T-cell (primary cell): Measurements from ENCODE around the gene EXOSC9. TPM values are rescaled to one million over a fixed set of nuclear protein-coding genes. Genes with fewer than 3 reads are reported as not detected.

Experiments used
- ATAC-seq, 4 experiments: fragments of 200-7000 bp in 3 of 4; fragments of 150-1000 bp in 1 of 4; cut with Tn5 transposase; replicated peaks in 1 of 4; 1 replicate in 3 of 4; 2 replicates in 1 of 4; pipeline ENCODE4 v1.10.0; 2021; ENCODE audit warnings: moderate library complexity in 3 of 4, mild to moderate bottlenecking in 2 of 4, moderate number of reproducible peaks in 1 of 4
- CTCF ChIA-PET, 2 donors: fragments of 300-600 bp; sonication (Branson Sonifier 250); formaldehyde crosslinking; loops; one replicate each; lab custom pipeline; 2022; ENCODE audit warnings: antibody characterized with exemption in 2 of 2; lab: Charles Lee
- POLR2A ChIA-PET, 2 donors: fragments of 300-600 bp; sonication (Branson Sonifier 250); formaldehyde crosslinking; loops; one replicate each; lab custom pipeline; 2022; ENCODE audit warnings: antibody characterized with exemption in 2 of 2; lab: Charles Lee
- DNase-seq, 35 experiments: peaks; one replicate each; pipeline versions ENCODE4 v3.0.0 to v3.0.0-alpha.2; 2013 to 2023
- H3K27ac ChIP-seq: one replicate; pipeline ENCODE4 v1.5.1; 2013; ENCODE audit warnings: low read length
- H3K27me3 ChIP-seq, 2 experiments: replicated peaks in 1 of 2; 1 replicate in 1 of 2; 2 replicates in 1 of 2; pipeline versions ENCODE4 v1.6.1 to v1.7.0; 2013; ENCODE audit warnings: low read length in 1 of 2, mixed read lengths in 1 of 2; ENCODE audit not compliant: control insufficient read depth in 2 of 2, insufficient read depth in 2 of 2; ENCODE audit errors: extremely low read depth in 1 of 2
- H3K36me3 ChIP-seq, 2 donors: 1 replicate in 1 of 2; 2 replicates in 1 of 2; pipeline versions ENCODE4 v1.6.1 to v1.7.0; 2013; ENCODE audit warnings: low read length in 1 of 2; ENCODE audit not compliant: control insufficient read depth in 2 of 2, insufficient read depth in 1 of 2; ENCODE audit errors: extremely low read depth in 1 of 2
- H3K4me1 ChIP-seq, 2 experiments: 1 replicate in 1 of 2; 2 replicates in 1 of 2; pipeline versions ENCODE4 v1.6.1 to v1.7.0; 2013; ENCODE audit warnings: low read length in 2 of 2, mixed read lengths in 1 of 2; ENCODE audit not compliant: insufficient read depth in 2 of 2, control insufficient read depth in 1 of 2; ENCODE audit errors: extremely low read depth in 1 of 2
- H3K4me3 ChIP-seq, 2 donors: 1 replicate in 1 of 2; 2 replicates in 1 of 2; pipeline versions ENCODE4 v1.5.1 to v1.7.0; 2013; ENCODE audit warnings: mild to moderate bottlenecking in 2 of 2, low read length in 1 of 2, moderate library complexity in 1 of 2; ENCODE audit not compliant: control insufficient read depth in 1 of 2; ENCODE audit errors: extremely low read depth in 1 of 2
- H3K9me3 ChIP-seq: 2 replicates; pipeline ENCODE4 v1.7.0; 2013
- H3K27ac Mint-ChIP-seq, 2 donors: one replicate each; pipeline ENCODE4 v1.8.0; 2020 to 2021; ENCODE audit warnings: mild to moderate bottlenecking in 2 of 2, mixed read lengths in 2 of 2
- H3K27me3 Mint-ChIP-seq, 2 donors: one replicate each; pipeline ENCODE4 v1.8.0; 2021 to 2022; ENCODE audit warnings: mixed read lengths in 2 of 2
- H3K36me3 Mint-ChIP-seq: one replicate; pipeline ENCODE4 v1.8.0; 2021; ENCODE audit warnings: mixed read lengths
- H3K4me1 Mint-ChIP-seq, 3 donors: one replicate each; pipeline ENCODE4 v1.8.0; 2020 to 2022; ENCODE audit warnings: mixed read lengths in 3 of 3, mild to moderate bottlenecking in 1 of 3
- H3K4me3 Mint-ChIP-seq, 3 donors: one replicate each; pipeline ENCODE4 v1.8.0; 2020 to 2022; ENCODE audit warnings: mild to moderate bottlenecking in 3 of 3, mixed read lengths in 3 of 3, moderate library complexity in 3 of 3
- H3K9me3 Mint-ChIP-seq, 3 donors: one replicate each; pipeline ENCODE4 v1.8.0; 2020 to 2022; ENCODE audit warnings: mixed read lengths in 3 of 3
- WGBS: methylation state at CpG from one replicate; pipeline ENCODE4 v1.1.5; 2013; ENCODE audit warnings: missing lambda C conversion rate; ENCODE audit not compliant: insufficient coverage; 5-methylcytosine and 5-hydroxymethylcytosine counted together
- total RNA-seq, 35 experiments: library from RNA in 6 of 35; stranded (reverse) in 6 of 35; fragments of 120-200 nt in 1 of 35; gene quantifications; one replicate each; pipeline versions ENCODE4 v1.2.1 to v1.2.4 and lab custom pipeline; 2013 to 2026

EXOSC9 gene
- total RNA-seq, 5 donors from 2014 or later (not counting 1 experiment from before 2014, with no cell fraction given), result 32.2 to 57.7 (median 36.4) TPM

DNA sequence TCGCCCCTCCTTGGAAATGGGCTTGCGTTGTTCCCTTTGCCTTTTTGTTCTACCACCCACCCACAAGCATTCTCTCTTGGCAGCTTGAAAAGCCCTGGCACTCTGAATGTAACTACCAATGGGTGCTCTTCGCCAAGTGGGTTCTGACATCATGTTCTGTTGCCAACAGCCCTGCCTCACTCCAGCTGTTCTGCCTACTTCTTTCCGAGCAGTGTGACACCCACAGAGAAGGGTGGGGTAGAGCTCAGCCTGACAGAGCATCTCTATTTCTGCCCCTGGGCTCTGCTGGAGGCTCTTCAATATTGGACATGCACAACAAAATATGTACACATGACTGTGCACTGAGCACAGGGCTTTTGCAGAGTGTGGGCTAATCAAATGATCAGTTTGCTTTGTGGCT, 15.6 kb upstream of the EXOSC9 start:
- ATAC-seq (no peak), DNase-seq (no peak)
- Mint-ChIP-seq H3K4me1 (no peaks in the 10 kb centered on the region), H3K9me3 (peaks cover 0 to 8% (median 4%) of the 10 kb centered on the region in 3 donors), H3K27ac (no peak overlapping the region), H3K27me3 (peaks cover 29 to 58% of the 10 kb centered on the region in 2 donors), H3K36me3 (no peaks in the 10 kb centered on the region), H3K4me3 (no peak overlapping the region)
- H3K27me3 ChIP-seq, result peaks cover 0 to 12% of the 10 kb centered on the region in 2 experiments
- no peaks in the 10 kb centered on the region for H3K36me3 ChIP-seq
- WGBS, result 85% methylated on average over 4 of the region's 4 CpGs
- H3K27ac ChIP-seq, result no peak overlapping the region
- no peaks in the 10 kb centered on the region for H3K9me3 ChIP-seq
- no peak overlapping the region for H3K4me3 ChIP-seq
- ChIA-PET CTCF (no interaction called here), POLR2A (no interaction called here)
- H3K4me1 ChIP-seq, result no peaks in the 10 kb centered on the region

- Histone ChIP-seq H3K36me3 (no peaks in the 10 kb centered on the region), H3K27ac (no peak overlapping the region), H3K4me1 (no peaks in the 10 kb centered on the region), H3K27me3 (peaks cover 0 to 12% of the 10 kb centered on the region in 2 experiments), H3K9me3 (no peaks in the 10 kb centered on the region), H3K4me3 (no peak overlapping the region)
- CTCF ChIA-PET, result no interaction called here
- Mint-ChIP-seq H3K4me1 (no peaks in the 10 kb centered on the region), H3K9me3 (peaks cover 0 to 8% (median 4%) of the 10 kb centered on the region in 3 donors), H3K4me3 (no peak overlapping the region), H3K27me3 (peaks cover 27 to 54% of the 10 kb centered on the region in 2 donors), H3K36me3 (no peaks in the 10 kb centered on the region), H3K27ac (no peak overlapping the region)
- no peak for ATAC-seq
- no CpG with 5 or more reads among the region's 2 CpGs for WGBS
- POLR2A ChIA-PET, result no interaction called here
- DNase-seq, result no peak
Observed at GRCh38 chr4:121786221-121786620, 14.9 kb upstream of the EXOSC9 start.

- Mint-ChIP-seq H3K9me3 (peaks cover 0 to 8% (median 4%) of the 10 kb centered on the region in 3 donors), H3K27me3 (peaks cover 15 to 45% of the 10 kb centered on the region in 2 donors), H3K4me1 (no peaks in the 10 kb centered on the region), H3K36me3 (no peaks in the 10 kb centered on the region), H3K27ac (no peak overlapping the region), H3K4me3 (no peak overlapping the region)
- ChIA-PET CTCF (no interaction called here), POLR2A (no interaction called here)
- Histone ChIP-seq H3K4me1 (no peaks in the 10 kb centered on the region), H3K4me3 (no peak overlapping the region), H3K27ac (no peak overlapping the region), H3K36me3 (no peaks in the 10 kb centered on the region), H3K27me3 (peaks cover 0 to 6% of the 10 kb centered on the region in 2 experiments), H3K9me3 (no peaks in the 10 kb centered on the region)
- DNase-seq (no peak), ATAC-seq (no peak)
- WGBS, result 60% methylated on average over 1 of the region's 2 CpGs
Observed at GRCh38 chr4:121788896-121789295, 12.2 kb upstream of the EXOSC9 start.

GRCh38 chr4:121789455-121789854, 11.7 kb upstream of the EXOSC9 start:
- Histone ChIP-seq H3K36me3 (no peaks in the 10 kb centered on the region), H3K4me3 (no peak overlapping the region), H3K4me1 (no peaks in the 10 kb centered on the region), H3K27ac (no peak overlapping the region), H3K27me3 (peaks cover 0 to 6% of the 10 kb centered on the region in 2 experiments), H3K9me3 (no peaks in the 10 kb centered on the region)
- ATAC-seq (no peak), DNase-seq (no peak)
- no peak overlapping the region for H3K27ac Mint-ChIP-seq
- whole genome bisulfite sequencing, result no CpG with 5 or more reads among the region's 1 CpG
- ChIA-PET POLR2A (no interaction called here), CTCF (no interaction called here)
- H3K27me3 Mint-ChIP-seq, result peaks cover 19 to 42% of the 10 kb centered on the region in 2 donors
- H3K9me3 Mint-ChIP-seq, result peaks cover 0 to 6% (median 2%) of the 10 kb centered on the region in 3 donors
- H3K4me3 Mint-ChIP-seq, result no peak overlapping the region
- no peaks in the 10 kb centered on the region for H3K36me3 Mint-ChIP-seq
- peaks cover 0 to 1% (median 0%) of the 10 kb centered on the region in 3 donors for H3K4me1 Mint-ChIP-seq

DNA sequence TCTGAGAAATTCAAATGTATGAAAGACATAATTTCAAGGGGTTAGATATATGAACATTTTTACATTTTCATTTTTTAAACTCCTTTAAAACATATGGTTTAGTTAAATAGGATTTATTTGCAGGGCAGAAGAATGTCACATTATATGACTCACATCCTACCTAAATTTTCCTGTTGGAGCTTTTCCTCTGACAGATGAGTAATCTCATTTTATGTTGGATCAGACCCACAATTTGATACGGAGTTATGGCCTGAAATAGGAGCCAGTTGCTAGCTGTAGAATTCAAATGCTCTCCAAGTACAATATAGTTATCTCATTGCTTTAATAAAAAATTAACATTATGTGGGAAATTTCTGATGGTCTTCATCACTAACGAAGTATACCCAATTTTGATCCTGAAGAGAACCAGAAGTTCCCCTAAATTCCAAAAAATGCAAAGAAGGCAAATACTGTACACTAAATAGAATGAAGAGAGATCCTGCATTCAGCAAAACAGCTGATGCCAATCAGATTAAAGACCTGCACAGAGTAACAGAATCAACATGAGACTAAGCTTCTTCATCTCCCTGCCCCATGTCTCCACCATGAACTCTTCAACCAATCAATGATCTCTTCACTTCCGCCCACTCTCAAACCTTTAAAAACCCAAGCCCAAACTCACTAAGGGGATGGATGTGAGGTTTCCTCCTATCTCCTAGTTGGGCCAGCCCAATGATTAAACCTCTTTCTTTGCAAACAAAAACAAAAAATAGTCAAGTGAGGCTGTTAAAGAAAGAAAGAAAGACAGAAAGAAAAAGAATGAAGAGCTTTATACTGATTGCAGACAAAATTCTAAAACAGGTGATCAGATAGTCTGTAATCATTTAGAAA, 10.9 kb upstream of the EXOSC9 start:
- H3K27me3 Mint-ChIP-seq, result peaks cover 20 to 36% of the 10 kb centered on the region in 2 donors
- H3K4me3 Mint-ChIP-seq, result no peak overlapping the region
- no peak for DNase-seq
- no peaks in the 10 kb centered on the region for H3K4me1 ChIP-seq
- H3K27ac ChIP-seq, result no peak overlapping the region
- ChIA-PET POLR2A (no interaction called here), CTCF (no interaction called here)
- no peak for ATAC-seq
- no peaks in the 10 kb centered on the region for H3K9me3 Mint-ChIP-seq
- peaks cover 0 to 3% of the 10 kb centered on the region in 2 experiments for H3K27me3 ChIP-seq
- H3K4me3 ChIP-seq, result no peak overlapping the region
- no peaks in the 10 kb centered on the region for H3K36me3 ChIP-seq
- H3K4me1 Mint-ChIP-seq, result peaks cover 0 to 4% (median 0%) of the 10 kb centered on the region in 3 donors
- no CpG with 5 or more reads among the region's 3 CpGs for WGBS
- H3K27ac Mint-ChIP-seq, result no peak overlapping the region
- H3K36me3 Mint-ChIP-seq, result no peaks in the 10 kb centered on the region
- no peaks in the 10 kb centered on the region for H3K9me3 ChIP-seq

- ATAC-seq (no peak), DNase-seq (no peak)
- no peak overlapping the region for H3K4me3 Mint-ChIP-seq
- Histone ChIP-seq H3K27me3 (no peaks in the 10 kb centered on the region), H3K9me3 (no peaks in the 10 kb centered on the region), H3K36me3 (no peaks in the 10 kb centered on the region), H3K27ac (no peak overlapping the region), H3K4me3 (no peak overlapping the region), H3K4me1 (peaks cover 0 to 3% of the 10 kb centered on the region in 2 experiments)
- H3K9me3 Mint-ChIP-seq, result no peaks in the 10 kb centered on the region
- POLR2A ChIA-PET, result no interaction called here
- CTCF ChIA-PET, result no interaction called here
- H3K27ac Mint-ChIP-seq, result no peak overlapping the region
- H3K27me3 Mint-ChIP-seq, result peaks cover 16 to 32% of the 10 kb centered on the region in 2 donors
- peaks cover 1 to 8% (median 4%) of the 10 kb centered on the region in 3 donors for H3K4me1 Mint-ChIP-seq
- no peaks in the 10 kb centered on the region for H3K36me3 Mint-ChIP-seq
Observed at GRCh38 chr4:121790976-121791375, 10.1 kb upstream of the EXOSC9 start.
